ENCODE data around the gene PRG3. TPM values are rescaled to one million over a fixed set of nuclear protein-coding genes. Genes with fewer than 3 reads are reported as not detected.
A peak's percentile ranks its signal among the peaks of the same experiment; 100 is the strongest.

The PRG3 gene
- total RNA-seq, 1 donor from 2014 or later: not detected

- no peak for ATAC-seq
Observed at GRCh38 chr11:57336111-57336666, 44.8 kb downstream of the PRG3 start.

DNA sequence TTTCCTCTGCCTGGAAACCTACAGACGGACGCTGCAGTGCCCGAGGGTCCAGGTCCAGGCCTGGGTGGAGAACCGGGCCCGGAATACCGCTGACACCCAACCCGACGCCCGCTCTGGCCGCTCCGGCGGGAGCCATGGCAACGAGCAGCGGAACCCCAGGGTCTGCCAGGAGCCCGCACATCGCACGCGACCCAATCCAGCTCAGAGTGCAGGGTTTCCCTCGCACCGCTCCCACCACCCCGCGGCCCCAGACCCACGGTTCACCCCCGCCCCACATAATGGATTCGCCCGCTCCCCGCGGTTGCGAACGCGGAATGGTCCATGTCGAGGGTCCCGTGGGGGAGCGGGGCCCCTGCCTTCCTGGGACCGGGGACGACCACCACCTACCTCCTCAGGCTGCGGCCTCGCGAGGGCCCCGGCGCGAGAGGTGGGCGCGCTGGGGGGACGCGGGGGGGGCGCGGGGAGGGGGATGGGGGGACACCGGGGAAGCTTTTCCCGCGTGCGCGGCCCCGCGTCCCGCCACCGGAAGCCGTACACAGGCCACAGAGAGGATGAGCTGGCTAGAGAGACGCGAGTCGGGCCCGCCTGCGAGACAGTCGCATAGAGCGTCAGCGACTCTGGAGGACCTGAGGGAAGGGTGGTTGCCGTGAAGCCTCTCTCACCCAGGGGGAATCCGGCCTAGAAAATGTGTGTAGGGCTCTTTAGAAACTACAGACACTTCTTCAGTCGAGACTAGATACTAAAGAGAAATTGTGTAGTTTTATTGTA lies 45.4 kb downstream of the PRG3 start, which contains the start of gene SSRP1:
TSS of gene SSRP1 (minus strand) at position 550 of the 768 bp plus-strand sequence. CDS start 771 bp downstream, outside the sequence.
- peak; percentile 95 for ATAC-seq

- ATAC-seq: no peak
Observed at GRCh38 chr11:57335023-57335342, 46.0 kb downstream of the PRG3 start.

GRCh38 chr11:57332694-57333440 lies 48.1 kb downstream of the PRG3 start:
- ATAC-seq: no peak

DNA sequence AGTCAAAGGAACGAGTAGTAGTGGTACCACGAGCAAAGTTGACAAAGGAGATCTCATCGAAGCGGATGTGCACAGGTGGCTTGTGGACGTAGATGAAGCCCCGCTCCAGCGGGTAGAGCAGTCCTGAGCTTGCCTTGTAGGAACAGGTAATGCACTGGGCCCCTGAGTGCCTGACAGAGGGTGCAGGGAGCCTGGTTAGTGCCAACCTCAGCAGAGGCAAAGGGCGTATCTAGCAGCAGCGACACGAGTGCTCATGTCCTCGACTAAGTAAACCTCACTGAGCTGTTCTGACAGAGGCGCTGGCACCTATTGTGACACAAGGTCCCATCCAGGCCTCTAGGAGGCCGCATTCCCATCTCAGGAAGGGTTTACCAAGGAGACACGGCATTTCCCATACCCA lies 49.2 kb downstream of the PRG3 start:
- ATAC-seq: no peak

DNA sequence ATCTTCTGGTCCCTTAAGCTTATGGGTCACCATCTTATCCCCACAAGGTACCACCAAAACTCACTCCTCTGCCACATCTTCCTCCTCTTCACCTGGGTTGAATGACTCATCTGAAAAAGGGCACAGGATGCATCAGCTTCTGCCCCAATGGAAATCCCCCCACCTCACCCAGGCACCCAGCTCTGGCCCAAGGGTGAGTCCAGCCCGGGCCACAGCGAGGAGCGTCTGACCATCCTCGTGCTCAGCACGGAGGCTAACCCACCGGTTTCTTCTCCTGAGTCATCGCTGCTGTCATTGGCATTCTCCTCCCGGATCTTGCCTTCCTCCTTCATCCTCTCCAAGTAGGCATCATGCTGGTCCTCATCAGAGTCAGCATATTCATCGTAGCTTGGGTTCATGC lies 50.9 kb downstream of the PRG3 start:
- ATAC-seq: no peak

DNA sequence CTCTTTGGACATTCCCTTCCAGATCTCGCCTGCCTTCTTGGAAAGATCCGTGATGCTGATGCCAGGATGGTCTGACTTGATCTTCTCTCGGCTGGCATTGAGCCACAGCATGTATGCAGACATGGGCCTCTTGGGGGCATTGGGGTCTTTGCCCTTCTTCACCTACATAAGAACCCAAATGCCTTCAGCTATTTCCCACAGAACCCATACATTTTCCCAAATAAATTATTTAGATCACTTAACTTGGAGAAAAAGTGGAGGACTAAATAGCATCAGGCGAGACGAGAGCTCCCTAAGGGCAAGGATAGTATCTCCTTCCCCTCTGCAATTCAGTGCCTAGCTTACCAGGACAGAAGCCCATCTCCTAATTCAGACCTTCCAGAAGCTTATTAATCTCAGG lies 53.2 kb downstream of the PRG3 start:
- ATAC-seq: no peak

Other genes with a start within 250 kb of the PRG3 start
- 0.08 TPM for gene LRRC55, start 199.2 kb downstream of the PRG3 start, total RNA-seq
- gene APLNR, start 143.9 kb downstream of the PRG3 start, total RNA-seq: 1.8 TPM
- 160 TPM for gene TNKS1BP1, start 56.2 kb downstream of the PRG3 start, total RNA-seq
- gene SSRP1, start 45.3 kb downstream of the PRG3 start, total RNA-seq: 74.9 TPM
- gene P2RX3, start 42.8 kb downstream of the PRG3 start, total RNA-seq: not detected
- gene PRG2, start 9.5 kb upstream of the PRG3 start, total RNA-seq: not detected
- gene SLC43A3, start 46.0 kb upstream of the PRG3 start, total RNA-seq: 28.2 TPM
- gene RTN4RL2, start 79.4 kb upstream of the PRG3 start, total RNA-seq: 0.56 TPM
- 1.00 TPM for gene SLC43A1, start 134.6 kb upstream of the PRG3 start, total RNA-seq
- 43.6 TPM for gene TIMM10, start 149.6 kb upstream of the PRG3 start, total RNA-seq
- not detected for gene SMTNL1, start 156.4 kb upstream of the PRG3 start, total RNA-seq
- 36.9 TPM for gene UBE2L6, start 186.5 kb upstream of the PRG3 start, total RNA-seq
- 16.7 TPM for gene SERPING1, start 216.5 kb upstream of the PRG3 start, total RNA-seq